KOPT-K1 (cell line): ENCODE results near the gene CPNE6.
"Not testable (repeated sequence)": the region's sequence is repeated elsewhere in the genome, so short reads cannot be mapped to it uniquely, and the experiment has no call there.

Experiments
- H3K27ac ChIP-seq: fragments of 200-600 bp; sonication (generic); 2 replicates; pipeline ENCODE4 v1.5.1; 2016; ENCODE audit warnings: antibody characterized with exemption, mild to moderate bottlenecking, low read depth, low read length; ENCODE audit not compliant: poor library complexity, severe bottlenecking
- H3K36me3 ChIP-seq: fragments of 200-600 bp; sonication (generic); 2 replicates; pipeline ENCODE4 v1.5.1; 2017; ENCODE audit warnings: antibody characterized with exemption, mild to moderate bottlenecking, low read length, moderate library complexity; ENCODE audit not compliant: insufficient read depth
- H3K9me3 ChIP-seq: fragments of 200-600 bp; sonication (generic); 2 replicates; pipeline ENCODE4 v1.5.1; 2017; ENCODE audit warnings: antibody characterized with exemption, low read length, mild to moderate bottlenecking; ENCODE audit not compliant: insufficient read depth, poor library complexity, severe bottlenecking

The CPNE6 gene

GRCh38 chr14:24098229-24098926, 27.0 kb downstream of the CPNE6 start:
- no peak overlapping the region for H3K27ac ChIP-seq
- no peaks in the 10 kb centered on the region for H3K9me3 ChIP-seq
- no peaks in the 10 kb centered on the region; the same call in 1 of the 2 replicates for H3K36me3 ChIP-seq

GRCh38 chr14:24098927-24099813, 27.8 kb downstream of the CPNE6 start:
- Histone ChIP-seq H3K27ac (no peak overlapping the region), H3K36me3 (no peaks in the 10 kb centered on the region; the same call in 1 of the 2 replicates), H3K9me3 (no peaks in the 10 kb centered on the region)

GRCh38 chr14:24100197-24100981, 29.0 kb downstream of the CPNE6 start:
- Histone ChIP-seq H3K36me3 (no peaks in the 10 kb centered on the region; the same call in 1 of the 2 replicates), H3K9me3 (no peaks in the 10 kb centered on the region), H3K27ac (no peak overlapping the region)

- no peaks in the 10 kb centered on the region; the same call in 1 of the 2 replicates for H3K36me3 ChIP-seq
- no peak overlapping the region for H3K27ac ChIP-seq
Measured at GRCh38 chr14:24100982-24101494, 29.7 kb downstream of the CPNE6 start.

GRCh38 chr14:24102357-24103048, 31.1 kb downstream of the CPNE6 start:
- no peaks in the 10 kb centered on the region for H3K9me3 ChIP-seq
- H3K27ac ChIP-seq, result no peak overlapping the region
- H3K36me3 ChIP-seq, result no peaks in the 10 kb centered on the region; the same call in 1 of the 2 replicates

More at GRCh38 chr14:24100982-24101494, 29.7 kb downstream of the CPNE6 start:
- no peaks in the 10 kb centered on the region for H3K9me3 ChIP-seq

GRCh38 chr14:24103451-24103850, 32.1 kb downstream of the CPNE6 start:
- no peak overlapping the region for H3K27ac ChIP-seq
- H3K9me3 ChIP-seq, result no peaks in the 10 kb centered on the region
- no peaks in the 10 kb centered on the region; the same call in 1 of the 2 replicates for H3K36me3 ChIP-seq

GRCh38 chr14:24105609-24106239, 34.4 kb downstream of the CPNE6 start:
- not testable (repeated sequence) for H3K36me3 ChIP-seq, H3K27ac ChIP-seq, H3K9me3 ChIP-seq

GRCh38 chr14:24106672-24107271, 35.4 kb downstream of the CPNE6 start:
- Histone ChIP-seq H3K36me3 (no peaks in the 10 kb centered on the region), H3K27ac (no peak overlapping the region), H3K9me3 (no peaks in the 10 kb centered on the region)

GRCh38 chr14:24108336-24108874, 37.0 kb downstream of the CPNE6 start:
- Histone ChIP-seq H3K27ac (peak overlapping the region; percentile 54), H3K9me3 (no peaks in the 10 kb centered on the region), H3K36me3 (no peaks in the 10 kb centered on the region)

- Histone ChIP-seq H3K9me3 (no peaks in the 10 kb centered on the region), H3K27ac (no peak overlapping the region), H3K36me3 (no peaks in the 10 kb centered on the region)
Measured at GRCh38 chr14:24110060-24110459, 38.7 kb downstream of the CPNE6 start.

- no peaks in the 10 kb centered on the region for H3K36me3 ChIP-seq
- H3K27ac ChIP-seq, result no peak overlapping the region
- H3K9me3 ChIP-seq, result no peaks in the 10 kb centered on the region
Measured at GRCh38 chr14:24110523-24110922, 39.2 kb downstream of the CPNE6 start.

GRCh38 chr14:24113379-24113800, 42.0 kb downstream of the CPNE6 start:
- H3K36me3 ChIP-seq, result peaks cover 24% of the 10 kb centered on the region
- no peaks in the 10 kb centered on the region for H3K9me3 ChIP-seq
- H3K27ac ChIP-seq, result peak overlapping the region; percentile 96

GRCh38 chr14:24113801-24114531, 42.6 kb downstream of the CPNE6 start:
- Histone ChIP-seq H3K36me3 (peaks cover 30% of the 10 kb centered on the region), H3K27ac (peak overlapping the region; percentile 96), H3K9me3 (no peaks in the 10 kb centered on the region)
